Measurements from ENCODE around the gene RAVER2. TPM values are rescaled to one million over a fixed set of nuclear protein-coding genes. Genes with fewer than 3 reads are reported as not detected.

RAVER2 gene, protein sequence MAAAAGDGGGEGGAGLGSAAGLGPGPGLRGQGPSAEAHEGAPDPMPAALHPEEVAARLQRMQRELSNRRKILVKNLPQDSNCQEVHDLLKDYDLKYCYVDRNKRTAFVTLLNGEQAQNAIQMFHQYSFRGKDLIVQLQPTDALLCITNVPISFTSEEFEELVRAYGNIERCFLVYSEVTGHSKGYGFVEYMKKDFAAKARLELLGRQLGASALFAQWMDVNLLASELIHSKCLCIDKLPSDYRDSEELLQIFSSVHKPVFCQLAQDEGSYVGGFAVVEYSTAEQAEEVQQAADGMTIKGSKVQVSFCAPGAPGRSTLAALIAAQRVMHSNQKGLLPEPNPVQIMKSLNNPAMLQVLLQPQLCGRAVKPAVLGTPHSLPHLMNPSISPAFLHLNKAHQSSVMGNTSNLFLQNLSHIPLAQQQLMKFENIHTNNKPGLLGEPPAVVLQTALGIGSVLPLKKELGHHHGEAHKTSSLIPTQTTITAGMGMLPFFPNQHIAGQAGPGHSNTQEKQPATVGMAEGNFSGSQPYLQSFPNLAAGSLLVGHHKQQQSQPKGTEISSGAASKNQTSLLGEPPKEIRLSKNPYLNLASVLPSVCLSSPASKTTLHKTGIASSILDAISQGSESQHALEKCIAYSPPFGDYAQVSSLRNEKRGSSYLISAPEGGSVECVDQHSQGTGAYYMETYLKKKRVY
- total RNA-seq (2021; ENCODE audit: unreplicated experiment) (15.1 TPM), Bru-seq, nascent RNA (percentile 77 among the genes with signal in this experiment), BruChase-seq, experiment 1, labeled RNA remaining after a 2-hour chase (percentile 80 among the genes with signal in this experiment), BruChase-seq, experiment 2, labeled RNA remaining after a 6-hour chase (percentile 72 among the genes with signal in this experiment)
- polyA plus RNA-seq (2012; ENCODE audit: insufficient read length) = 5.9 TPM
- long read RNA-seq, full-length matches to known transcripts = 27 of 43 reads
- long read RNA-seq, partial matches to known transcripts = 11 of 43 reads
- long read RNA-seq, other reads (novel, unspliced or antisense) = 5 of 43 reads

DNA sequence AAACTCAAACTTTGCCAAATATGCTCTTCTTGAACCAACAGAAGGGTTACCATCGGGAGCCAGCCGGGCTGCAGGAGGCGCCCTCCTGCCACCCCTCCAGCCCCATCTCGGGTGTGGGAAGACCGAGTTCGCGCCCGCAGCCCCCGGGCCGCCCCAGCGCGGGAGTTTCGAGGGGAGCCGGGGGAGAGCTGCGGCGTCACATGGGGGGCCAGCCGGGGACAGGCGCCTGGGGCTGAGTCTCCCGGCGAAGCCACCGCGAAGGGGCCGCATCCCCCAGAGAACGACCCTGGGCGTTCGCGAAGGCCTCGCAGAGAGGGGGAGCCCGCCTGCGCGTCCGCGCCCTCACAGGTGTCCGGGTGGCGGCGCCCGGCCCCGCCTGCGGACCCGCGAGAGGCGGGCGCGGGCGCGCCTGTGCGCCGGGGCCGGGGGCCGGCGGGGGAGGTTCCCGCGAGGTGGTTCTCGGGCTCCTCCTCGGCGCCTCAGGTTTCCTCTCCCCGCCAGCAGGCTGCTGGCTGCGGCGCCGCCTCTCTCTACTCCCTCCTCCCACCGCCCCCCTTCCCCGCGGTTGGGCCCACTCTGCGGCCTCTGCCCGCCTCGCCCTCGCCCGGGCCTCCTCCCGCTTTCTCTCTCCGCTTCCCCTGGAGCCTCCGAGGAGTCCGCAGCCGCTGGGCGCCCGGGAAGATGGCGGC, at the start of gene RAVER2:
Gene RAVER2, plus strand, starts transcription at position 584 of the 689 bp plus-strand sequence. Its CDS starts 98 bp downstream, at position 682.
- DNase-seq (ENCODE audit: low read depth, low spot score) (no peak), ATAC-seq (peak; percentile 88)
- no peaks in the 10 kb centered on the region for H3K9me3 ChIP-seq (ENCODE audit: control insufficient read depth, insufficient read depth, low read depth, low read length)
- intact Hi-C loops (cut with micrococcal nuclease; ENCODE audit: unreplicated experiment) = loop anchor here (2.0 kb wide), 1 partner anchor 80 kb away; no protein-coding TSS in a partner anchor
- in situ Hi-C loops (cut with HindIII; ENCODE audit: low pct_unique_long_range_greater_than_20kb, low sequenced_read_pairs) = no loop called here
- no peaks in the 10 kb centered on the region; the same call in 1 of the 2 replicates for H3K27me3 ChIP-seq (ENCODE audit: control insufficient read depth, insufficient read depth, low read length)
- TF ChIP-seq, protein P1, sequence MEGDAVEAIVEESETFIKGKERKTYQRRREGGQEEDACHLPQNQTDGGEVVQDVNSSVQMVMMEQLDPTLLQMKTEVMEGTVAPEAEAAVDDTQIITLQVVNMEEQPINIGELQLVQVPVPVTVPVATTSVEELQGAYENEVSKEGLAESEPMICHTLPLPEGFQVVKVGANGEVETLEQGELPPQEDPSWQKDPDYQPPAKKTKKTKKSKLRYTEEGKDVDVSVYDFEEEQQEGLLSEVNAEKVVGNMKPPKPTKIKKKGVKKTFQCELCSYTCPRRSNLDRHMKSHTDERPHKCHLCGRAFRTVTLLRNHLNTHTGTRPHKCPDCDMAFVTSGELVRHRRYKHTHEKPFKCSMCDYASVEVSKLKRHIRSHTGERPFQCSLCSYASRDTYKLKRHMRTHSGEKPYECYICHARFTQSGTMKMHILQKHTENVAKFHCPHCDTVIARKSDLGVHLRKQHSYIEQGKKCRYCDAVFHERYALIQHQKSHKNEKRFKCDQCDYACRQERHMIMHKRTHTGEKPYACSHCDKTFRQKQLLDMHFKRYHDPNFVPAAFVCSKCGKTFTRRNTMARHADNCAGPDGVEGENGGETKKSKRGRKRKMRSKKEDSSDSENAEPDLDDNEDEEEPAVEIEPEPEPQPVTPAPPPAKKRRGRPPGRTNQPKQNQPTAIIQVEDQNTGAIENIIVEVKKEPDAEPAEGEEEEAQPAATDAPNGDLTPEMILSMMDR (IDR thresholded peaks at IDR 0.05) = peak; percentile 91
- TF ChIP-seq POLR2AphosphoS5 (IDR thresholded peaks at IDR 0.05; ENCODE audit: low read depth, low read length) (peak; percentile 48; the same call in 1 of the 2 replicates), SIN3A (IDR thresholded peaks at IDR 0.05; ENCODE audit: borderline replicate concordance, insufficient read depth, low read depth, low read length) (no peak; the same call in 1 of the 2 replicates)
- TF ChIP-seq, protein P2, sequence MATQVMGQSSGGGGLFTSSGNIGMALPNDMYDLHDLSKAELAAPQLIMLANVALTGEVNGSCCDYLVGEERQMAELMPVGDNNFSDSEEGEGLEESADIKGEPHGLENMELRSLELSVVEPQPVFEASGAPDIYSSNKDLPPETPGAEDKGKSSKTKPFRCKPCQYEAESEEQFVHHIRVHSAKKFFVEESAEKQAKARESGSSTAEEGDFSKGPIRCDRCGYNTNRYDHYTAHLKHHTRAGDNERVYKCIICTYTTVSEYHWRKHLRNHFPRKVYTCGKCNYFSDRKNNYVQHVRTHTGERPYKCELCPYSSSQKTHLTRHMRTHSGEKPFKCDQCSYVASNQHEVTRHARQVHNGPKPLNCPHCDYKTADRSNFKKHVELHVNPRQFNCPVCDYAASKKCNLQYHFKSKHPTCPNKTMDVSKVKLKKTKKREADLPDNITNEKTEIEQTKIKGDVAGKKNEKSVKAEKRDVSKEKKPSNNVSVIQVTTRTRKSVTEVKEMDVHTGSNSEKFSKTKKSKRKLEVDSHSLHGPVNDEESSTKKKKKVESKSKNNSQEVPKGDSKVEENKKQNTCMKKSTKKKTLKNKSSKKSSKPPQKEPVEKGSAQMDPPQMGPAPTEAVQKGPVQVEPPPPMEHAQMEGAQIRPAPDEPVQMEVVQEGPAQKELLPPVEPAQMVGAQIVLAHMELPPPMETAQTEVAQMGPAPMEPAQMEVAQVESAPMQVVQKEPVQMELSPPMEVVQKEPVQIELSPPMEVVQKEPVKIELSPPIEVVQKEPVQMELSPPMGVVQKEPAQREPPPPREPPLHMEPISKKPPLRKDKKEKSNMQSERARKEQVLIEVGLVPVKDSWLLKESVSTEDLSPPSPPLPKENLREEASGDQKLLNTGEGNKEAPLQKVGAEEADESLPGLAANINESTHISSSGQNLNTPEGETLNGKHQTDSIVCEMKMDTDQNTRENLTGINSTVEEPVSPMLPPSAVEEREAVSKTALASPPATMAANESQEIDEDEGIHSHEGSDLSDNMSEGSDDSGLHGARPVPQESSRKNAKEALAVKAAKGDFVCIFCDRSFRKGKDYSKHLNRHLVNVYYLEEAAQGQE (IDR thresholded peaks at IDR 0.05; ENCODE audit: insufficient read depth in 1 of 2, low read depth in 2 of 2, low read length in 1 of 2) = no peak
- CTCF ChIA-PET = interaction anchor here (0.9 kb wide), 1 partner anchor 170 kb away, joined by 3 read pairs; no protein-coding TSS in a partner anchor
- peaks cover 23% of the 10 kb centered on the region for H3K4me1 ChIP-seq (ENCODE audit: control insufficient read depth, insufficient read depth, low read length)
- H3K4me3 ChIP-seq (ENCODE audit: low read depth in 2 of 2, low read length in 2 of 2) = peak within 1 kb of the TSS; percentile 65 to 82
- H3K36me3 ChIP-seq (ENCODE audit: control insufficient read depth, insufficient read depth, low read length) = no peaks in the 10 kb centered on the region; the same call in 1 of the 2 replicates
- H3K27ac ChIP-seq (ENCODE audit: low read length) = peak within 1 kb of the TSS; percentile 80
- POLR2A ChIA-PET = no interaction called here
- no TSS peak for BruUV-seq (replicated peaks)

DNA sequence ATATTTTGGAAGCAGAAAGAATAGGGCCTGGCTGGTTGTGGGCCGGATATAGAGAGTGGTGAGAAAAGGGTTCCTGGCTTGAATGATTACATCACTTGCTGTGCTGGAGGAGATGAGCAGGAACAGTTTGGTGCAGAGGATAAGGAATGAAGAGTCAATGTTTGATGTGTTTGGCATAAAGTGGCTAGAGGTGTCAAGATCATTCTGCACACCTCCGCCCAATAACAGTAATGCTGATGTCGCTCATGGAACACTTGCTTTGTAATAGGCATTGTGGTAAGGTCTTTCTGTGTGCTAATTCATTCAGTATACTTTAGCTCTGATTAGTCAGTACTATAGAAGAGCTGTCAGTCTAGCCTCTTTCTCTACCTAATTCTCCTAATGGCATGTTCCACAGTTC, 48.0 kb upstream of the RAVER2 start:
- DNase-seq (ENCODE audit: low read depth, low spot score) = no peak
- in situ Hi-C loops (cut with HindIII; ENCODE audit: low pct_unique_long_range_greater_than_20kb, low sequenced_read_pairs) (no loop called here), intact Hi-C loops (cut with micrococcal nuclease; ENCODE audit: unreplicated experiment) (no loop called here)
- Histone ChIP-seq H3K4me3 (ENCODE audit: low read depth in 2 of 2, low read length in 2 of 2) (no peak overlapping the region), H3K4me1 (ENCODE audit: control insufficient read depth, insufficient read depth, low read length) (no peaks in the 10 kb centered on the region), H3K27me3 (ENCODE audit: control insufficient read depth, insufficient read depth, low read length) (no peaks in the 10 kb centered on the region), H3K9me3 (ENCODE audit: control insufficient read depth, insufficient read depth, low read depth, low read length) (no peaks in the 10 kb centered on the region), H3K36me3 (ENCODE audit: control insufficient read depth, insufficient read depth, low read length) (0 out of 2 replicates have a peak, but pooled peaks cover 3% of the 10 kb centered on the region), H3K27ac (ENCODE audit: low read length) (no peak overlapping the region)
- no peak for TF ChIP-seq TCF7L2 (IDR thresholded peaks at IDR 0.05; ENCODE audit: low read depth, low read length)
- no peak for TF ChIP-seq POLR2AphosphoS5 (IDR thresholded peaks at IDR 0.05; ENCODE audit: low read depth, low read length)
- TF ChIP-seq, protein P1 (IDR thresholded peaks at IDR 0.05) = no peak
- TF ChIP-seq SIN3A (IDR thresholded peaks at IDR 0.05; ENCODE audit: borderline replicate concordance, insufficient read depth, low read depth, low read length) = no peak
- TF ChIP-seq, protein P2 (IDR thresholded peaks at IDR 0.05; ENCODE audit: insufficient read depth in 1 of 2, low read depth in 2 of 2, low read length in 1 of 2) = no peak
- ChIA-PET POLR2A (interaction anchor here (0.5 kb wide), 1 partner anchor 22 kb away, joined by 3 read pairs; no protein-coding TSS in a partner anchor), CTCF (no interaction called here)
- no peak for ATAC-seq
- no TSS peak for BruUV-seq (replicated peaks)
